T-helper 1 cell treated with Interleukin-12 subunit alpha and Interleukin-12 subunit beta and Interleukin-4 antibody, amounts not matched to agents 30 ng/mL and 1 ng/mL, for 36 hours (primary cell): ENCODE measurements around the gene GNA15. TPM values are rescaled to one million over a fixed set of nuclear protein-coding genes. Genes with fewer than 3 reads are reported as not detected.
"Not testable (repeated sequence)": the region's sequence is repeated elsewhere in the genome, so short reads cannot be mapped to it uniquely, and the experiment has no call there.

Source experiments
- intact Hi-C: fragments of 100-400 bp; cut with micrococcal nuclease; formaldehyde crosslinking; loops from one replicate; pipeline ENCODE4 v1.15.1; 2024
- total RNA-seq: library from RNA; stranded (reverse); gene quantifications from 2 replicates; pipeline ENCODE4 v1.2.3, GENCODE V29; 2022

The GNA15 gene
- 140 TPM in 2 replicates for total RNA-seq

DNA sequence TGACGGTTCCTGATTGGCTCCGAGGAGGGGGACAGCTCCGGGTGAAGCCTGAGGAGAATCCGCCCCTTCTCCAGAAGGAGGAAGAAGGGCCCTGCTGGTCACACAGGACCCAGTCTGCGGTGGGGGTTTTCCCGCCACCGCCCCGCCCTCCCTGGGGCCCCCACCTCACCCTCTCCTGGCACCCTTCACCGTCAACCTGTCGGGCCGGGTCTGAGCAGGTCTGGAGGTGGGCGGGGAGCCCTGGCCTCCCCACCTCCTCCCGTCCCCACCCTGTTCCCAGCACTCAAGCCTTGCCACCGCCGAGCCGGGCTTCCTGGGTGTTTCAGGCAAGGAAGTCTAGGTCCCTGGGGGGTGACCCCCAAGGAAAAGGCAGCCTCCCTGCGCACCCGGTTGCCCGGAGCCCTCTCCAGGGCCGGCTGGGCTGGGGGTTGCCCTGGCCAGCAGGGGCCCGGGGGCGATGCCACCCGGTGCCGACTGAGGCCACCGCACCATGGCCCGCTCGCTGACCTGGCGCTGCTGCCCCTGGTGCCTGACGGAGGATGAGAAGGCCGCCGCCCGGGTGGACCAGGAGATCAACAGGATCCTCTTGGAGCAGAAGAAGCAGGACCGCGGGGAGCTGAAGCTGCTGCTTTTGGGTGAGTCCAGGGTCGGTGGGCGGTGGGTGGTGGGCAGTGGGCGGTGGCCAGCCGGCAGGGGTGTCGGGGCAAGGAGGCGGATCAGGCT is at the start of gene GNA15:
Gene GNA15 (plus strand): TSS at position 73 of the 723 bp plus-strand sequence. CDS start 418 bp downstream, at position 491.
- intact Hi-C loops, result loop anchor here (2.0 kb wide), 2 partner anchors 19 to 49 kb away; partner anchors contain the start of gene NCLN

- intact Hi-C loops, result no loop called here
Measured at GRCh38 chr19:3087769-3088168, 48.1 kb upstream of the GNA15 start.

DNA sequence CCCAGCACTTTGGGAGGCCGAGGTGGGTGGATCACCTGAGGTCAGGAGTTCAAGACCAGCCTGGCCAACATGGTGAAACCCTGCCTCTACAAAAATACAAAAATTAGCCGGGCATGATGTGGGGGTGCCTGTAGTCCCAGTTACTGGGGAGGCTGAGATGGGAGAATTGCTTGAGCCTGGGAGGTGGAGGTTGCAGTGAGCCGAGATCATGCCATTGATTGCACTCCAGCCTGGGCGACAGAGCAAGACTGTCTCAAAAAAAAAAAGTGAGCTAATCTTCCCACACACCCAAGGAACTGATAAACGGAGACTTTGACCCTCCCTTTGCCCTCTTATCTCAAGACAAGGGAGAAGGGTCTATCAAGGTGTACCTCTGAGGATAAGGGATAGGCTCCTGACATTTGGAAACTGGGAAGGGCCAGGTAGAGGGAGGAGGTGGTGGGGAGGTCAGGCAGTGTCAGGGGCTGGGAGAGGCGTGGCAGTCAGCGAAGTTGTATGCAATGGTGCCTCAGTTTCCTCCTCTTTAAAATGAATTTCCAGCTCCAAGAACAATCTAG is 46.5 kb upstream of the GNA15 start:
- intact Hi-C loops, result not testable (repeated sequence)

- intact Hi-C loops, result no loop called here
Measured at GRCh38 chr19:3094601-3095440, 41.0 kb upstream of the GNA15 start.

- intact Hi-C loops, result no loop called here
Measured at GRCh38 chr19:3095441-3096191, 40.2 kb upstream of the GNA15 start.

DNA sequence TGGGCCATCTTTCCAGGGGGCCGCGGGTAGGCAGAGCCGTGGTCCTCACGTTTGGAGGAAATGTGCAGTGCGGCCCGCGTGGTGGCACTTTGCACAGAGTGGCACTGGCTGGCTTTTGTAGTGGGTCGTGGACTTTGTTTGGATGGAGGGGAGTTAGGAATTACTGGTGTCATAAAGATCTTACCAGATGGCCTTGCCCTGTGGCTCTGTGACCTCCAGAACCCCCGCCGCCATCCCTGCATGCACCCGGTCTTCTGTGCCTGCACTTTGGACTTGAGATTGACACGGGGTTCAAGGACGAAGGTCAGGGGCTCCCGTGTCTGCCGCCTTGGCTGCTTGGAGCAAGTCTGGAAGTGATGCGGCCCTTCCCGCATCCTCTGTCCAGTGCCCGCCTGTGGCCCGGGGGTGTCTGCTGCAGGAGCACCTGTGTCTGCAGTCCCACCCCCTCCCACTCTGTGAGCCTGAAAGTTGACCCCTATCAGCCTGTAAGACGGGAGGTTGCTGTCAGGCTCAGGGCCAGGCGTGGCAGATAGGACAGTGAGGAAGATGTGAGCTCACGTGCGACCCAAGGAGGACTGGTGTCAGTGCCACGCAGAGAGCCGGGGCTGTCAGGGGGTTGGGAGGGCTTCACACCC is 39.4 kb upstream of the GNA15 start:
- intact Hi-C loops, result no loop called here

GRCh38 chr19:3096902-3097326 is 38.9 kb upstream of the GNA15 start:
- intact Hi-C loops, result no loop called here

DNA sequence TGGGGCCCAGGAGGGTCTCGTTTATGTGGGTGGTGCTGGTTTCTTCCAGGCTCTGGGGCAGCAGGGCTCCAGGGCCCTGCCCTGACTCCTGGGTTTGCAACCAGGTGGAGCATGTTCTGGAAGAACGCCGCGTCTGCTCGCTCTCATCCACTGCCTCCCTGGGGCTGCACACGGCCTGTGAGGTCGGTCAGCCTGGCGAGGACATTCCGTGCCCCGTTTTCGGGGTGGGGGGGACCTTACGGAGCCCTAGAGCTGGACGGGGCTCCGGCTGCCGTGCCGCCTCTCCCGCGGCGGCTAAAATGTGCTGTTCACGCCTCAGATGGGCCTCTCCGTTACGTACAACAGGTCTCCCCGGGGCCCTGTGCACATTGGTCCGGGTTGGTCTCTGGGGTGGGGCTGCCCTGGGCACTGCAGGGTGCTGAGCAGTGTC is 38.4 kb upstream of the GNA15 start:
- intact Hi-C loops, result no loop called here

DNA sequence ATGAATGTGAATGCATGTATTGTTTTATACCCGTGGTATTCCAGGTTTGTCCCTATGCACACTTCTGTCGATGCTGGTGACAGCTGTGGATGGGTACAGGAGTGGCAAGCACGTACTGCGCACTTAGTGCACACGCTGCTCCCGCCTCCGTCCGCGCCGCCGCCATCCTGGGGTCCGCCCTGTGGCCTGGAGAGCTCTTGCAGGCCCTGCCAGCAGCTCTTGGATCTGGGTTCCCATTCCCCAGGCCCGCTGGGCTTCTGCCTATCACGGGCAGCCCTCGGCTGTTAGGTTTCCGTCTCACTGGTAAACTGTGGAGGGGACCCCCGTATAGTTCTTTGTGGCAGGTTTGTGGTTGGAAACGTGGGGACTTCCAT is 37.7 kb upstream of the GNA15 start:
- intact Hi-C loops, result no loop called here

DNA sequence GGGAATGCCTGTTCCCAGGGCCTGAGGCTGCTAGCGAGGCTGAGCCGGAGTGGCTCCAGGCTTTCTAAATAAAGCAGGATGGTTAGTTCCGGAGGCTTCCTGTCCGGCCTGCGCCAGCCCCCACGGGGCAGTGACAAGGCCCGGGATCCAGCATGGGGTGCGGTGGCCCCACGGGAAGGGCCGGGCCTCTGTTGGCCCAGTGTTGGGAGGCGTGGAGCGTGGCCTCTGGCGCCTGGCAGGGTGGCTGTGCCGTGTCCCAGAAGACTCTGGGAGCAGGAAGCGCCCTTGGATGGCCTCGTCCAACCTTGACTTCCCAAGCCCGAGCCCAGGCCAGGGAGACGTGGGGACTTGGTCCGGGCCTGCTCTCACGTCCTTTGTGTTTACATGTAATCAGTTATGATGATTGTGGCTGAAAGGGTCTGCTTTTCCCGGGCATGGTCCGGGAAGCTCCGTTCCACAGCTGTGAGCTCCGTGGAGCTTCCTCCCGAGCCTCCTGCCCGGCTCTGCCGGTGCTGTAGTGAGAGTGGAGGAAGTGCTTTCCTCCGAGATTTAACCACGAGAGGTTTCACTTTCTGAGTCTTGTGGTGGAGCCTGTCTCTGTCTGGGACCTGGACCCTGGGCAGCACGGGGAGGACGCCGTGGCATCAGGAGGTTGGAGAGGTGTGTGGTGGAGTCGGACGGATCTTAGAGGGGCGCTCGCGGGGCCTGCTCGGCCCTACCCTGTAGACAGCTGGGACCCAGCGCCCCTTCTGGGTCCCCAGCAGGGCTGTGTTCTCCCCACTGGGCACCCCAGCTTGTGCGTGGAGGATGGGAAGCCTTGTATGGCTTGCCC is 37.1 kb upstream of the GNA15 start:
- intact Hi-C loops, result no loop called here

- intact Hi-C loops, result loop anchor here (5.0 kb wide), 1 partner anchor 122 kb away; the partner anchor contains the start of gene TLE6
Measured at GRCh38 chr19:3099347-3100145, 36.3 kb upstream of the GNA15 start.

GRCh38 chr19:3100331-3100730 is 35.5 kb upstream of the GNA15 start:
- intact Hi-C loops, result loop anchor here (5.0 kb wide), 1 partner anchor 123 kb away; the partner anchor contains the start of gene TLE6

GRCh38 chr19:3100747-3101730 is 34.8 kb upstream of the GNA15 start:
- intact Hi-C loops, result loop anchor here (5.0 kb wide), 1 partner anchor 124 kb away; the partner anchor contains the start of gene TLE6

- intact Hi-C loops, result loop anchor here (5.0 kb wide), 1 partner anchor 125 kb away; the partner anchor contains the start of gene TLE6
Measured at GRCh38 chr19:3102239-3103140, 33.3 kb upstream of the GNA15 start.

GRCh38 chr19:3104708-3104983 is 31.2 kb upstream of the GNA15 start:
- intact Hi-C loops, result loop anchor here (1.0 to 5.0 kb wide), 4 partner anchors 28 to 153 kb away; partner anchors contain the start of gene TLE6

DNA sequence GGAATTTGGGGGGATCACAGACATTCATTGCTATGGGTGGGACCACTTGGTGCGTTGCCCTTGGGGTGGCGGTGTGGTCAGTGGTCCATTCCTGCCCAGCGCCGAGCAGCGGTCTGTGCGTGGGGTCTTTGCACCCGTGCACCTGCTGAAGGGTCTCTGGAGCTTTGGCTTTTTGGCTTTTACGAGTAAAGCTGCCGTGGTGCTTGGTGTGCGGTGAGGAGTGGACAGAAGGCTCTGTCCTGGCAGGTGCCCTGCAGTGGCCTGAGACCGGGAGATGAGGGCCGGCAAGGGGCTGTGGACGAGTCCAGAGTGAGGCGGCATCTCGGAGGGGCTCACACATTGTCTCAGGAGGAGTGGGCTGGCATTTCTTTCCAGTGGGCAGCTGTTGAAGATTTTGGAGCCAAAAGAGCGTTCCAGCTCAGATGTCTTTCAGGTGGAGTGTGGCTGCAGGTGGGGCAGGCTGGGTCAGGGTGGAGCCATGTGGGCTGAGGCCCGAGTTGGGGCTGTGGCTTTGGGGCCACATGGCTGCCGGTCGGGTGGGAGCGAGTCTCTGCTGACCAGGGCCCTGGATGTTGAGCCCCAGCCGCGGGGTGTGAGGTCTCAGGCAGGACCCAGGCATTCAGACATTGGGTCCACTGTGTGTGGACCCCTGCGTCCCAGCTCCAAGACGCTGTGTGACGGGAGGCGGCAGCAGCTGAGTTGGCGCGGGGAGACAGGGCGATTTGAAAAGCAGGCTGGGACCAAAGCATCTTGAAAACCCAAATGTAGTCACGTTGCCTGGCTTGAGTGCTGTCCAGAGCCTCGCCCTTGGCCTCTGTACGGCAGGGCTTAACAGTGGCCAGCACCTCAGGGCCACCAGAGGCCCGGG is 30.0 kb upstream of the GNA15 start:
- intact Hi-C loops, result loop anchor here (5.0 kb wide), 1 partner anchor 459 kb away; no protein-coding TSS in a partner anchor
